ENCODE data around the gene TRIM56.

GRCh38 chr7:101096957-101097347, 11.7 kb downstream of the TRIM56 start:
- TF ChIP-seq, protein P1, sequence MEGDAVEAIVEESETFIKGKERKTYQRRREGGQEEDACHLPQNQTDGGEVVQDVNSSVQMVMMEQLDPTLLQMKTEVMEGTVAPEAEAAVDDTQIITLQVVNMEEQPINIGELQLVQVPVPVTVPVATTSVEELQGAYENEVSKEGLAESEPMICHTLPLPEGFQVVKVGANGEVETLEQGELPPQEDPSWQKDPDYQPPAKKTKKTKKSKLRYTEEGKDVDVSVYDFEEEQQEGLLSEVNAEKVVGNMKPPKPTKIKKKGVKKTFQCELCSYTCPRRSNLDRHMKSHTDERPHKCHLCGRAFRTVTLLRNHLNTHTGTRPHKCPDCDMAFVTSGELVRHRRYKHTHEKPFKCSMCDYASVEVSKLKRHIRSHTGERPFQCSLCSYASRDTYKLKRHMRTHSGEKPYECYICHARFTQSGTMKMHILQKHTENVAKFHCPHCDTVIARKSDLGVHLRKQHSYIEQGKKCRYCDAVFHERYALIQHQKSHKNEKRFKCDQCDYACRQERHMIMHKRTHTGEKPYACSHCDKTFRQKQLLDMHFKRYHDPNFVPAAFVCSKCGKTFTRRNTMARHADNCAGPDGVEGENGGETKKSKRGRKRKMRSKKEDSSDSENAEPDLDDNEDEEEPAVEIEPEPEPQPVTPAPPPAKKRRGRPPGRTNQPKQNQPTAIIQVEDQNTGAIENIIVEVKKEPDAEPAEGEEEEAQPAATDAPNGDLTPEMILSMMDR (IDR thresholded peaks at IDR 0.05; ENCODE audit: insufficient read depth, low read length, poor library complexity, severe bottlenecking): no peak
- TF ChIP-seq EZH2phosphoT487 (conservative IDR thresholded peaks at IDR 0.05; ENCODE audit: low read length): no peak

Measured in SU-DHL-6 (cell line).